Jurkat, Clone E6-1 (cell line): ENCODE measurements around the gene PAPPA2.
"Not testable (repeated sequence)": the region's sequence is repeated elsewhere in the genome, so short reads cannot be mapped to it uniquely, and the experiment has no call there.

Source experiments
- DNase-seq: peaks from one replicate; pipeline ENCODE4 v3.0.0-alpha.2; 2011; ENCODE audit warnings: low read depth, low spot score
- H3K4me3 ChIP-seq: 2 replicates; pipeline ENCODE4 v1.5.1; 2011; ENCODE audit warnings: mild to moderate bottlenecking, low read length, control low read depth, moderate library complexity

PAPPA2 gene

GRCh38 chr1:176575991-176576390, 113.0 kb downstream of the PAPPA2 start:
- H3K4me3 ChIP-seq: no peak overlapping the region
- DNase-seq: no peak

- no peak for DNase-seq
- H3K4me3 ChIP-seq: no peak overlapping the region
Measured at GRCh38 chr1:176576670-176577069, 113.7 kb downstream of the PAPPA2 start.

GRCh38 chr1:176577646-176578197, 114.7 kb downstream of the PAPPA2 start:
- no peak overlapping the region for H3K4me3 ChIP-seq
- DNase-seq: no peak

- no peak for DNase-seq
- H3K4me3 ChIP-seq: no peak overlapping the region
Measured at GRCh38 chr1:176579087-176579486, 116.1 kb downstream of the PAPPA2 start.

- no peak for DNase-seq
Measured at GRCh38 chr1:176595217-176595616, 132.2 kb downstream of the PAPPA2 start.

GRCh38 chr1:176601348-176601747, 138.4 kb downstream of the PAPPA2 start:
- no peak for DNase-seq

More at GRCh38 chr1:176595217-176595616, 132.2 kb downstream of the PAPPA2 start:
- H3K4me3 ChIP-seq: no peak overlapping the region

GRCh38 chr1:176602388-176603004, 139.5 kb downstream of the PAPPA2 start:
- H3K4me3 ChIP-seq: no peak overlapping the region
- DNase-seq: no peak

More at GRCh38 chr1:176601348-176601747, 138.4 kb downstream of the PAPPA2 start:
- no peak overlapping the region for H3K4me3 ChIP-seq

- no peak for DNase-seq
- H3K4me3 ChIP-seq: no peak overlapping the region
Measured at GRCh38 chr1:176603696-176604095, 140.7 kb downstream of the PAPPA2 start.

GRCh38 chr1:176604461-176604860, 141.5 kb downstream of the PAPPA2 start:
- DNase-seq: no peak
- no peak overlapping the region for H3K4me3 ChIP-seq

GRCh38 chr1:176605176-176605575, 142.2 kb downstream of the PAPPA2 start:
- no peak overlapping the region for H3K4me3 ChIP-seq
- DNase-seq: no peak

- no peak overlapping the region for H3K4me3 ChIP-seq
- no peak for DNase-seq
Measured at GRCh38 chr1:176609556-176610408, 146.8 kb downstream of the PAPPA2 start.

GRCh38 chr1:176612791-176613190, 149.8 kb downstream of the PAPPA2 start:
- no peak for DNase-seq
- no peak overlapping the region for H3K4me3 ChIP-seq

- no peak for DNase-seq
Measured at GRCh38 chr1:176617881-176618280, 154.9 kb downstream of the PAPPA2 start.

GRCh38 chr1:176619261-176619660, 156.3 kb downstream of the PAPPA2 start:
- H3K4me3 ChIP-seq: no peak overlapping the region
- no peak for DNase-seq

More at GRCh38 chr1:176617881-176618280, 154.9 kb downstream of the PAPPA2 start:
- no peak overlapping the region for H3K4me3 ChIP-seq

- DNase-seq: no peak
- H3K4me3 ChIP-seq: no peak overlapping the region
Measured at GRCh38 chr1:176625365-176625764, 162.4 kb downstream of the PAPPA2 start.

- no peak overlapping the region for H3K4me3 ChIP-seq
- no peak for DNase-seq
Measured at GRCh38 chr1:176626572-176627061, 163.6 kb downstream of the PAPPA2 start.

GRCh38 chr1:176628775-176629174, 165.8 kb downstream of the PAPPA2 start:
- no peak overlapping the region for H3K4me3 ChIP-seq
- no peak for DNase-seq

- not testable (repeated sequence) for DNase-seq, H3K4me3 ChIP-seq
Measured at GRCh38 chr1:176634733-176635132, 171.8 kb downstream of the PAPPA2 start.

GRCh38 chr1:176638713-176639526, 175.9 kb downstream of the PAPPA2 start:
- H3K4me3 ChIP-seq: no peak overlapping the region
- no peak for DNase-seq
